Aorta (tissue), 5 donors: ENCODE data around the gene KXD1. TPM values are rescaled to one million over a fixed set of nuclear protein-coding genes. Genes with fewer than 3 reads are reported as not detected.
"Not testable (repeated sequence)": the region's sequence is repeated elsewhere in the genome, so short reads cannot be mapped to it uniquely, and the experiment has no call there.

Experiments
- ATAC-seq: fragments of 200-7000 bp; cut with Tn5 transposase; one replicate; pipeline ENCODE4 v1.9.1; 2022; ENCODE audit warnings: moderate library complexity; ENCODE audit not compliant: low FRiP score
- DNase-seq, 2 donors: peaks; one replicate each; pipeline ENCODE4 v3.0.0-alpha.2; 2020
- H3K27ac ChIP-seq, 2 donors: one replicate each; pipeline ENCODE4 v1.5.1; 2013; ENCODE audit warnings: low read length in 2 of 2, mild to moderate bottlenecking in 2 of 2, moderate library complexity in 2 of 2, control low read depth in 1 of 2, inconsistent platforms in 1 of 2, low read depth in 1 of 2
- H3K27me3 ChIP-seq, 2 donors: one replicate each; pipeline ENCODE4 v1.6.1; 2013; ENCODE audit warnings: control low read depth in 1 of 2, low read length in 1 of 2, mild to moderate bottlenecking in 1 of 2, moderate library complexity in 1 of 2; ENCODE audit not compliant: insufficient read depth in 2 of 2, control insufficient read depth in 1 of 2
- H3K36me3 ChIP-seq, 2 donors: one replicate each; pipeline ENCODE4 v1.6.1; 2013; ENCODE audit warnings: control low read depth in 1 of 2, low read length in 1 of 2, mild to moderate bottlenecking in 1 of 2; ENCODE audit not compliant: insufficient read depth in 2 of 2, control insufficient read depth in 1 of 2
- H3K4me1 ChIP-seq, 2 donors: one replicate each; pipeline ENCODE4 v1.6.1; 2013; ENCODE audit warnings: low read length in 2 of 2, control low read depth in 1 of 2, mild to moderate bottlenecking in 1 of 2, moderate library complexity in 1 of 2; ENCODE audit not compliant: insufficient read depth in 2 of 2, control insufficient read depth in 1 of 2
- H3K4me3 ChIP-seq, 2 donors: one replicate each; pipeline ENCODE4 v1.5.1; 2013; ENCODE audit warnings: low read length in 2 of 2, control low read depth in 1 of 2, mild to moderate bottlenecking in 1 of 2
- H3K9me3 ChIP-seq: one replicate; pipeline ENCODE4 v1.6.1; 2013; ENCODE audit warnings: mild to moderate bottlenecking, low read length; ENCODE audit not compliant: control insufficient read depth
- WGBS, 2 donors: extraction: QIAGEN DNeasy Blood & Tissue Kit; methylation state at CpG; one replicate each; pipeline ENCODE4 v1.1.7; 2013; 5-methylcytosine and 5-hydroxymethylcytosine counted together
- intact Hi-C, 2 donors: fragments of 100-400 bp; cut with DNase I; formaldehyde crosslinking; loops; one replicate each; pipeline versions ENCODE4 v1.14.2 to v1.15.0; 2022
- polyA plus RNA-seq, 2 donors: library from polyadenylated mRNA; stranded (reverse); fragments of 200-250 nt; gene quantifications; one replicate each; pipeline ENCODE4 v1.2.3, GENCODE V29; 2013
- total RNA-seq, 2 donors: library from RNA; stranded (reverse); fragmentation: NEBNext Ultra II Directional; extraction: Animal tissue kit (Norgen Biotek cat#: 25700); gene quantifications; one replicate each; pipeline ENCODE4 v1.2.1, GENCODE V29; 2021
- donor health status: healthy with polysubstance abuse.
- donor health status: Bipolar disorder and iron deficiency.
- donor health status: DM: no; HTN: no; CAD: no.
- donor health status: DM: no; HTN: no; CAD: no.
- donor health status: DM: yes; HTN: yes; CAD: no.

The KXD1 gene
- total and polyA plus RNA-seq, 4 donors: 85.4 to 128 (median 89.0) TPM

DNA sequence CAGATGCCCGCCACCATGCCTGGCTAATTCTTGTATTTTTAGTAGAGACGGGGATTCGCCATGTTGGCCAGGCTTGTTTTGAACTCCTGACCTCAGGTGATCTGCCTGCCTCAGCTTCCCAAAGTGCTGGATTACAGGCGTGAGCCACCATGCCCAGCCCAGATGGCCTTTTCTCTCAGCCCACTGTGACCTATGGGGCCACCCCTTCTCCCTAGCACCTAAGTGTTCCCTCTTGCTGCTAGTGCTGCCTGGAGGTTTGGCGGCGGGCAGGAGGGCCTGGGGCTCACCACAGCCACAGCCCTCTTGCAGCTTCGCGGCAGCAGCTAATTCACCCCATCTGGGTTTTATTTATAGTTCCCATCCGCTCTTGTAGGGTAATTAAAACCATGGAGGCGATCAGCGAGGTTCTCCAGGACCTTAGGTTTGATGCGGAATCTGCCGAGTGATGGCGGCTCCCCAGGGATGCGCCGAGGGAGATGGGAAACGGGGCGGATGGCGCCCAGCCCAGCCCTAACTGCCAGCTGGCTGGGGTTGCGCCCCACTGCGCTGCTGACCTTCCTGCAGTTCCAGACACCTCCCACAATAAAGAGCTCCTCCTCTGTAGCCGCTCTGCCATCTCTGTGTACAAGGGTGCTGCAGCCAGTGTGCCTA lies 34.2 kb downstream of the KXD1 start:
- H3K4me3 ChIP-seq: no peak overlapping the region
- intact Hi-C loops: loop anchor here (5.0 to 10.0 kb wide), 2 partner anchors 90 to 253 kb away; partner anchors contain the start of gene CRTC1 (in 1 of the 2)
- DNase-seq: no peak
- no peak for ATAC-seq
- no peaks in the 10 kb centered on the region for H3K27me3 ChIP-seq
- no peak overlapping the region for H3K27ac ChIP-seq
- no peaks in the 10 kb centered on the region for H3K9me3 ChIP-seq
- H3K4me1 ChIP-seq: no peaks in the 10 kb centered on the region
- WGBS, 2 donors: 93 to 96% methylated on average over 22 of the region's 22 CpGs
- H3K36me3 ChIP-seq: no peaks in the 10 kb centered on the region

DNA sequence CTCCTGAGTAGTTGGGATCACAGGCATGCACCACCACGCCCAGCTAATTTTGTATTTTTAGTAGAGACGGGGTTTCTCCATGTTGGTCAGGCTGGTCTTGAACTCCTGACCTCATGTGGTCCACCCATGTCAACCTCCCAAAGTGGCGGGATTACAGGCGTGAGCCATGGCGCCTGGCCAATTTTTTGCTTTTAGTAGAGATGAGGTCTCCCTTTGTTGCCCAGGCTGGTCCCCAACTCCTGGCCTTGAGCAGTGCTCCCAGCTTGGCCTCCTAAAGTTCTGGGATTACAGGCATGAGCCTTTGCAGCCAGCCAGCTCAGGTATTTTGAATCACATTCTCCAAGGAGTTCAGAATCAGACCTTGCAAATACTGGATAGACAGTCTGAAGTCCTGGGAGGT lies 35.1 kb downstream of the KXD1 start:
- H3K27ac ChIP-seq, H3K27me3 ChIP-seq, H3K9me3 ChIP-seq, H3K36me3 ChIP-seq, H3K4me3 ChIP-seq, ATAC-seq, H3K4me1 ChIP-seq, DNase-seq: not testable (repeated sequence)
- intact Hi-C loops: loop anchor here (5.0 to 10.0 kb wide), 2 partner anchors 90 to 252 kb away; partner anchors contain the start of gene CRTC1 (in 1 of the 2)
- WGBS, 2 donors: 78 to 85% methylated on average over 5 of the region's 5 CpGs

DNA sequence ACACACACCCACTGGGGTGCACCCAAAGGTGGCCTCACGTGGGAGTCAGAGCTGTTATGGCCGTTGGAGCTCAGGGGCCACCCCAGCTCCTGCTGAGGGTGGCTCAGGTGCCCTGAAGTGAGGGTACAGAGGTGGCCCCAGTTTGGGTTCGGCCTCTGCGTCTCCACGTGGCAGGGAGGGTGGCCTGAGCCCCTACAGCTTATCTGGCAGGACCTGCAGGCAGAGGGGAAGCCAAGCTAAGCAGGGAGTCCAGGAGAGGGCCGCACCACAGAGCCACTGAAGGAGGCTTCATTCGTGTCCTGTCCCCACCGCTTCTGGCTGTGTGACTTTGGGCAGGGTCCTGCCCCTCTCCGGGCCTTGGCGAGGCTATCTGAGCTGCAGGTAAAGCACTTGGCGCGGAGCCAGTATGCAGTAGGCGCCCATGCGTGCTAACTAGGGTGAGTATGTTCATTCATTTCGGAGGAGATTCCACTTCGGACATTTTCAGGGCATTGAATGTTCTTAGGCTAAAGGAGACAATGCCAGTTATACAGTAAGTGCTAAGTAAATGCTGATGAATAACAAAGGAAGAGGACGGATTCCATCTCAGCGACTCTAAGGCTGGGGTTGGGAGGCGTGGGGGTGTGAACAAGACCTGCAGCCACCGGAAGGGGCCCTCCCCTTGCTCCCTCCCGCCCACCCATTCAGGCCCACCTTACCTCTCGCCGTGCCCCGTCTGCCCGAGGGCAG lies 35.9 kb downstream of the KXD1 start:
- no peaks in the 10 kb centered on the region for H3K36me3 ChIP-seq
- ATAC-seq (no peak), DNase-seq (no peak)
- intact Hi-C loops: loop anchor here (2.0 to 10.0 kb wide), 3 partner anchors 89 to 253 kb away; partner anchors contain the start of gene CRTC1 (in 1 of the 2)
- no peaks in the 10 kb centered on the region for H3K27me3 ChIP-seq
- WGBS, 2 donors: 31 to 32% methylated on average over 25 of the region's 25 CpGs
- H3K4me1 ChIP-seq: no peaks in the 10 kb centered on the region
- H3K27ac ChIP-seq: no peak overlapping the region
- H3K4me3 ChIP-seq: no peak overlapping the region
- no peaks in the 10 kb centered on the region for H3K9me3 ChIP-seq

DNA sequence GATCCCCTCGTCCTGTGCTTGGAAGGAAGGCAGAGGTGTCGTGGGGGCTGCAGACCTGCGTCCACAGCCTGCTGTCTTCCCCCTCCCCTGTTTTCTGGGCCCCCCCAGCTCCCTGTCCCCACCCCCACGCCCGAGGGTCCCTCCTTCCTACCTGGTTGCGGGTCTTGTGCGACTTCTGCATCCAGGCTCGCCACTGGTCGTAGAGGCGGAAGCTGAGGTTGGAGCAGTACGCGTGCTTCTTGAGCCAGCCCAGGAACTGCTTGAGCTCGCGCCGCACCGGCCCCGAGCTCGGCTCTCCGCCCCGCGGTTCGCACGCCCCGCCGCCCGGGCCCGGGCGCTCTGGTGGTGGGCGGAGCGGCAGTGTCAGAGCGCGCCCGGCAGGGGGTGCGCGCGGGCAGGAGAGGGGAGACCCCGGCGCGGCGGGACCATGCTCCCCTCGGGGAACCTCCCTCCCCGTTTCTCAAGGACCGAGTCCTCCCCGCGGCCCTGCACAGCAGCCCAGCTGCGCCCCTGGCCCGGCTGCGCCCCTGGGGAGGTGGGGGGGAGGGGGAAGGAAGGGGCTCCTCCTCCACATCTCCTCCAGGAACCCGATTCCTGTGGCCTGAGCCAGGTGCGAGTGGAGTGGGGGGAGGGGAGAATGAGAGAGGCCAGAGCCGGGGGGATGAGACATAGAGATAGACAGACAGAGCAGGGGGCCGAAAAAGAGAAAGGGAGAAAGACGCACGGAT lies 36.6 kb downstream of the KXD1 start:
- intact Hi-C loops: loop anchor here (2.0 to 10.0 kb wide), 3 partner anchors 88 to 253 kb away; partner anchors contain the start of gene CRTC1 (in 1 of the 2)
- WGBS, 2 donors: 0 to 1% methylated on average over 50 to 54 of the region's 54 CpGs
- Histone ChIP-seq H3K9me3 (no peaks in the 10 kb centered on the region), H3K4me3 (no peak overlapping the region), H3K27ac (no peak overlapping the region), H3K27me3 (no peaks in the 10 kb centered on the region), H3K4me1 (no peaks in the 10 kb centered on the region), H3K36me3 (no peaks in the 10 kb centered on the region)
- ATAC-seq (peak; percentile 88), DNase-seq (peak; percentile 84 to 93)

DNA sequence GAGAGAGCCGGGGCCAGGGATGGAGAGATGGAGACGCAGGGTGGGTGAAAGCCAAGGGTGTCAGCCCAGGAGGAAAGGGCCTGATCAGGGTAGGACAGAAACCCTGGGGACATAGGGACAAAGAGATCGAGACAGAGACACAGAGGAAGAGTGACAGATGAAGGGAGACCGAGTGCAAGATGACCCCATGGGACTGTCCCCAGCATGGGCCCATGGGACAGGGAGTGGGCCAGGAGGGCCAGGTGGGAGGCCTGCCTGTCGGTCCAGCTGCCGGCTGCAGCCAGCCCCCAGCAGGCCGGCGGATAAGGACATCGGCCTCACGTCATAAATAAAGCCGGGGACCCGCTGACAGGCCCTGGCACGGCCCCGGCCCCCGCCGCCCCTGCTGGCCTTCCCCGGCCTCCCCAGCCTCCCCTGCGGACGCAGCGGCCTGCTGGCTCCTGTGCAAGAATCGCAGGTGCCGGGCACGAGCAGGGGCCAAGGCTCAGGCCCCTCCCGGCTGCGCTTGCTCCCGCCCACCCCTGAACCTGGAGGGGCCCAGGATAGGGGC lies 37.2 kb downstream of the KXD1 start:
- 10 to 13% methylated on average over 21 to 26 of the region's 26 CpGs for WGBS, 2 donors

DNA sequence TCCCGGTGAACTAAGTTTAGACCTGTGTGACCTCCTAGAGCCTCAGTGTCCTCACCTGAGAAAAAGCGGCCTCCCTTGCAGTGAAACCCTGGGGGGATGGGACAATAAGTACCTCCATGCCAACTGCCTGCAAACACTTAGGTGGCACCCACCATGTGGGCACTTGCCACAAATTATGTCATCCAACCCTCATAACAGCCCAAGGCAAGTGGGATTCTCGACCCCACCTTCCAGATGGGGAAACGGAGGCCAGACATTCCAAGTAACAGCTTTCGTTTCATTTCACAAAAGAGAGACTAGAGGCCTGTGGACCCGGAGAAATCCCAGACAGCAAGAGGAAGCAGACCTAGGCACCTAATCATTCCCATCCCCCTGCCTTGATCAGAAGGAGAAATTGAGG lies 37.8 kb downstream of the KXD1 start:
- no peaks in the 10 kb centered on the region for H3K27me3 ChIP-seq
- ATAC-seq: no peak

More for the DNA sequence above, 37.2 kb downstream of the KXD1 start:
- H3K4me3 ChIP-seq: no peak overlapping the region
- H3K36me3 ChIP-seq: no peaks in the 10 kb centered on the region
- no peak overlapping the region for H3K27ac ChIP-seq
- intact Hi-C loops: loop anchor here (2.0 to 10.0 kb wide), 4 partner anchors 82 to 252 kb away; partner anchors contain the start of gene CRTC1 (in 1 of the 2)
- H3K9me3 ChIP-seq: no peaks in the 10 kb centered on the region
- H3K4me1 ChIP-seq: no peaks in the 10 kb centered on the region
- H3K27me3 ChIP-seq: no peaks in the 10 kb centered on the region
- DNase-seq (no peak), ATAC-seq (no peak)

DNA sequence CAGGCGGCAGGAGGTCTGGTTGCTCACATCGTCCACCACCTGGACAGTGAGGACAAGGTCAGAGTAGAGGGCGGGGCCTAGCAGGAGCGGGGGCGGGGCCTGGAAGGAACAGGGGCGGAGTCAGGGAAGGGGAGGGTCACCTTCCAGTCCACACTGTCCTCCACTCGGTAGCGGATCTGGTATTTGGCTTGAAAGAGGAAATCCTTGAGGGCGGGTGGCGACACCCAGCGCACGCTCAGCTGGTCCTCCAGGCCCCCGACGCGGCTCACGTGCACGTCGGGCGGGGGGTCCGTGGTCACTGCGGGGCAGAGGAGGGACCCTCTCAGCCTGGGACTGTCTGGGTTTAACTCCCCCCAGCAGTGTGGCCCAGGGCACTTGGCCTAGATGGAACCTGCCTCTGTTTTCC lies 39.1 kb downstream of the KXD1 start:
- Histone ChIP-seq H3K27me3 (no peaks in the 10 kb centered on the region), H3K27ac (no peak overlapping the region), H3K4me1 (no peaks in the 10 kb centered on the region), H3K4me3 (no peak overlapping the region), H3K36me3 (no peaks in the 10 kb centered on the region), H3K9me3 (no peaks in the 10 kb centered on the region)
- peak; percentile 3 for ATAC-seq
- peak in 1 of 2 donors; percentile 63 for DNase-seq
- 17 to 24% methylated on average over 17 to 21 of the region's 21 CpGs for WGBS, 2 donors
- intact Hi-C loops: loop anchor here in 1 of 2 donors (5.0 to 10.0 kb wide), 2 partner anchors 81 to 248 kb away; no protein-coding TSS in a partner anchor

More for the DNA sequence above, 37.8 kb downstream of the KXD1 start:
- DNase-seq: no peak
- intact Hi-C loops: loop anchor here (2.0 to 10.0 kb wide), 3 partner anchors 82 to 251 kb away; no protein-coding TSS in a partner anchor
- Histone ChIP-seq H3K4me3 (no peak overlapping the region), H3K9me3 (no peaks in the 10 kb centered on the region), H3K27ac (no peak overlapping the region), H3K4me1 (no peaks in the 10 kb centered on the region), H3K36me3 (no peaks in the 10 kb centered on the region)
- WGBS, 2 donors: 76 to 77% methylated on average over 6 of the region's 6 CpGs
